ENCODE data around the gene C11orf97.
"Not testable (repeated sequence)": the region's sequence is repeated elsewhere in the genome, so short reads cannot be mapped to it uniquely, and the experiment has no call there.

Gene C11orf97

GRCh38 chr11:94557421-94557820, 45.2 kb downstream of the C11orf97 start:
- DNase-seq (ENCODE audit: low spot score) (no peak), FAIRE-seq (no peak)

GRCh38 chr11:94557992-94558391, 45.7 kb downstream of the C11orf97 start:
- no peak for FAIRE-seq
- DNase-seq (ENCODE audit: low spot score): no peak

GRCh38 chr11:94558468-94558867, 46.2 kb downstream of the C11orf97 start:
- DNase-seq (ENCODE audit: low spot score) (no peak), FAIRE-seq (no peak)

- DNase-seq (ENCODE audit: low spot score) (no peak), FAIRE-seq (no peak)
These were observed 46.7 kb downstream of the C11orf97 start for GRCh38 chr11:94558932-94559331.

GRCh38 chr11:94559361-94559760, 47.1 kb downstream of the C11orf97 start:
- DNase-seq (ENCODE audit: low spot score) (no peak), FAIRE-seq (no peak)

GRCh38 chr11:94560834-94561233, 48.6 kb downstream of the C11orf97 start:
- FAIRE-seq (no peak), DNase-seq (ENCODE audit: low spot score) (no peak)

GRCh38 chr11:94563176-94563847, 51.1 kb downstream of the C11orf97 start:
- peak; percentile 50 for DNase-seq (ENCODE audit: low spot score)
- no peak for FAIRE-seq

- DNase-seq (ENCODE audit: low spot score): no peak
- no peak for FAIRE-seq
These were observed 51.7 kb downstream of the C11orf97 start for GRCh38 chr11:94563848-94564467.

GRCh38 chr11:94567181-94567670, 55.0 kb downstream of the C11orf97 start, which contains the start of gene PIWIL4:
PIWIL4 (plus strand) TSS chr11:94567368; CDS start chr11:94567519, 151 bp downstream.
- DNase-seq (ENCODE audit: low spot score) (no peak), FAIRE-seq (no peak)

GRCh38 chr11:94568200-94568599, 55.9 kb downstream of the C11orf97 start:
- FAIRE-seq (no peak), DNase-seq (ENCODE audit: low spot score) (no peak)

GRCh38 chr11:94568717-94569116, 56.5 kb downstream of the C11orf97 start:
- no peak for FAIRE-seq
- no peak for DNase-seq (ENCODE audit: low spot score)

- not testable (repeated sequence) for FAIRE-seq; DNase-seq (ENCODE audit: low spot score)
These were observed 60.7 kb downstream of the C11orf97 start for GRCh38 chr11:94572975-94573374.

GRCh38 chr11:94574193-94574961, 62.1 kb downstream of the C11orf97 start:
- FAIRE-seq (no peak), DNase-seq (ENCODE audit: low spot score) (no peak)

- FAIRE-seq (no peak), DNase-seq (ENCODE audit: low spot score) (no peak)
These were observed 64.0 kb downstream of the C11orf97 start for GRCh38 chr11:94576306-94576705.

- DNase-seq (ENCODE audit: low spot score): no peak
- no peak for FAIRE-seq
These were observed 65.6 kb downstream of the C11orf97 start for GRCh38 chr11:94577841-94578240.

All from RCC 7860 (cell line).